ENCODE results near the gene ESR2. TPM values are rescaled to one million over a fixed set of nuclear protein-coding genes. Genes with fewer than 3 reads are reported as not detected.
A peak's percentile ranks its signal among the peaks of the same experiment; 100 is the strongest.

ESR2 gene
- total RNA-seq, 8 experiments from 2014 or later = 0.31 to 2.1 (median 1.3) TPM

DNA sequence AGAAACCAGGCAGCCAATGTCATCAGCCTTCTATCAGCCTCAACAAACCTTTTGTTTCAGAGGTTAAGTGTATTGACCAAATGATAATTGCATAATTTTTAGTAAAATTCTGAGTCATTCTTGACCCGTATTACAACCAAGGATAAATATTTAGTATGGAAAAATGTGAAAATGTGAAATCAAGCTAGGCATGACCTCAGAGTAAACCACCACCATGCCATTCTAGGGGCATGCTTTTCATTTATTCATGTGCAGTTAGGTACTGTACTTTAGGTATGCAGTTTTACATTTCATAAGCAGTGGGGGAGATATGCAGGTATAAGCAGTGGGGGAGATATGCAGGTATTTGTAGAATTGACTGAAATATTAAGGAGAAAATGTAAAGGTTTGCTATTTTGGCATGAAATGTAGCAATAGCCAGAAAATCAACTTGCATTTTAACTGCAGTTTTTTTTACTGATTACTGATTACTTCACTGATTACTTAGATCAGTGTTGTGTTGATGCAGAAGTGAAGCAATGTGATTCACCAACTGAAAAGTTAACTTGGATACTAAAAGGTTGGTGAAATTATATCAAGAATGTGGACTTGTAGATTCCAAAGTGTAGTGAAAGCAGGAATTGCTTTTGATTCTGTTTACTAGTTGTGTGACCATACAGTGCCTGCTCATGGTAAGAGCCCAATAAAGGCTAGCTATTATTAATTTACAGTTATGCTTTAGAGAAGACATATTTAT lies 184.2 kb downstream of the ESR2 start:
- WGBS, 10 experiments = 0 to 100% (median 91%) methylated on average over 1 of the region's 1 CpG; no CpG with 5 or more reads in 2 of the 10 experiments
- ATAC-seq (replicated peaks in 6 of 8) = peak in 1 of 8 experiments; percentile 22
- Histone ChIP-seq H3K27ac (no peak overlapping the region), H3K4me1 (replicated peaks in 1 of 2) (peaks cover 0 to 6% of the 10 kb centered on the region in 2 donors), H3K4me3 (no peak overlapping the region)
- in situ Hi-C loops (cut with MboI; ENCODE audit: low pct_unique_long_range_greater_than_20kb in 2 of 9, low sequenced_read_pairs in 9 of 9, unreplicated experiment in 9 of 9) = no loop called here

DNA sequence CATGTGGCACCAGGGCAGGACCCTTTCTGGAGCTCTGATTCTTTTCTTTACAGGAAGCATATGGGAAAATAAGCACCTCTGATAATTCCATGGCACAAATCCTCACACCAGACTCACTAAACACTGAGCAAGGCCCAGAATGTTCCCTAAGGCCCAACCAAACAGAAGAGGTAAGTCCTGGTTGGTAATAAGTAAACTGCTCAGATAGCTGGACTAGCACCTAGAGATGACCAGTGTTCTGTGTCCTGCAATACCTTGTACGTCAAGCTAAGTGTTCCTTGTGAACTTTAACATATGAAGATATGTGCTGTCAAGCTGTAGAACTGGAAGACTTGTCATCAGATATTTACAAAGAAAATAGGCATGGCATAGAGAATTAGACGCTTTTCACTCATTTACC lies 186.7 kb downstream of the ESR2 start:
- in situ Hi-C loops (cut with MboI; ENCODE audit: low pct_unique_long_range_greater_than_20kb in 2 of 9, low sequenced_read_pairs in 9 of 9, unreplicated experiment in 9 of 9) = no loop called here
- Histone ChIP-seq H3K27ac (no peak overlapping the region), H3K4me1 (replicated peaks in 1 of 2) (no peaks in the 10 kb centered on the region), H3K4me3 (no peak overlapping the region)
- 80 to 100% (median 100%) methylated on average over 1 to 2 of the region's 2 CpGs; no CpG with 5 or more reads in 3 of the 10 experiments for WGBS, 10 experiments
- no peak for ATAC-seq (replicated peaks in 6 of 8)

DNA sequence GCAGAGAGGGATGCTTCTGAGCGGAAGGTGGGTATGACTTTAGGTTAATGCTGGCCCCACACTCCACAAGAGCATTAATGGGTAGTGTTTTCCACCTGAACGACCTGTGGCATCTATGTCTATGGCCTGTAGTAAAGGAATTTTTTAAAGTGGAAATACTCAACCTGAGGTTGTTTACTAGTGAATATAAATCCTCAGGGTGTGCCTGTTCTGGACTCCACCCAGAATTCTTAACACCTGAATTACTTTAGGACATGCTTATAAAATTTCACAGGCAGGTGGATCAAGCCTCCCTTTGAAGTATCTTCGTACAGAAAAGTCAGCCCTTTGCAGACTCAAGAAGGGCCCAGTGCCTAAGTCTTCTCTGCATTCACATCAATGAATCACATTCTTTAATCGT lies 196.1 kb downstream of the ESR2 start:
- Histone ChIP-seq H3K4me1 (replicated peaks in 1 of 2) (peaks cover 0 to 3% of the 10 kb centered on the region in 2 donors), H3K27ac (no peak overlapping the region), H3K4me3 (no peak overlapping the region)
- in situ Hi-C loops (cut with MboI; ENCODE audit: low pct_unique_long_range_greater_than_20kb in 2 of 9, low sequenced_read_pairs in 9 of 9, unreplicated experiment in 9 of 9) = no loop called here
- 33 to 100% (median 82%) methylated on average over 1 to 4 of the region's 4 CpGs; no CpG with 5 or more reads in 1 of the 10 experiments for WGBS, 10 experiments
- ATAC-seq (replicated peaks in 6 of 8) = no peak

DNA sequence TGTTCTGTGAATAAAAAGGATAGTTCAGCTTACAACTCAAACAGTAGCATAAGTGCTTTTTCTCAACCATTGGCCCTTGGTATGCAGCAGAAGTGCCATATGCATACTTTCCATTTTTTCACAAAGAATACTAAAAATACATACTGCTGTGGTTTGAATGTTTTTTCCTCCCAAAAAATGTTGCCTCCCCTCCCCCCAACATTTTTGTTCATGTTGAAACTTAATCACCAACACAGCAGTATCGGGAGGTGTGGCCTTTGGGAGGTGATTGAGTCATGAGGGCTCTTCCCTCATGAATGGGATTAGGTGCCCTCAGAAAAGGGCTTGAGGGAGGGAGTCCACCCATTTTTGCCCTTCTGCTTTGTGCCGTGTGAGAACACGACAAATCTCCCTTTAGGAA lies 198.6 kb downstream of the ESR2 start:
- Histone ChIP-seq H3K4me1 (replicated peaks in 1 of 2) (peaks cover 2 to 3% of the 10 kb centered on the region in 2 donors), H3K4me3 (no peak overlapping the region), H3K27ac (no peak overlapping the region)
- WGBS, 10 experiments = 86 to 100% (median 100%) methylated on average over 1 to 3 of the region's 3 CpGs; no CpG with 5 or more reads in 4 of the 10 experiments
- no peak for ATAC-seq (replicated peaks in 6 of 8)
- in situ Hi-C loops (cut with MboI; ENCODE audit: low pct_unique_long_range_greater_than_20kb in 2 of 9, low sequenced_read_pairs in 9 of 9, unreplicated experiment in 9 of 9) = no loop called here

DNA sequence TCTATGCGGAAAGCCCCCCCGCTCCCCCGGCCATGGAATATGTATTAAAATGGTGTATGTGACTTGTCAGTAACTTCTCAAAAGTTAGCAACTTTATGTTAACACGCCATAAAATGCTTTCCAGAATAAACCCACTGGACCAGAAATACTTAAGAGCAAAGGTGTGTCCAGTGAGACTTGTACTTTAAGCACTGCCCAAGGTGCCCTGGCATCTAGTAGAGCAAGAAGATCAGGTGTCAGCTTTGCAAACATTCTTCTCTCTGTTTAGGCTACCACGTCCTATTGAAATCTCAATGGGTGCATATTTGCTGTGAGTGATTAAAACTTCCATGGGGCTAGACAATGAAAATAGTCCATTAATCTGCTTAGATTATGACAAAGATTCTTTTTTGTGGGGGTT lies 201.2 kb downstream of the ESR2 start:
- Histone ChIP-seq H3K27ac (no peak overlapping the region), H3K4me1 (replicated peaks in 1 of 2) (peaks cover 9 to 10% of the 10 kb centered on the region in 2 donors), H3K4me3 (no peak overlapping the region)
- no peak for ATAC-seq (replicated peaks in 6 of 8)
- in situ Hi-C loops (cut with MboI; ENCODE audit: low pct_unique_long_range_greater_than_20kb in 2 of 9, low sequenced_read_pairs in 9 of 9, unreplicated experiment in 9 of 9) = no loop called here
- 43 to 100% (median 86%) methylated on average over 1 to 5 of the region's 5 CpGs; no CpG with 5 or more reads in 1 of the 10 experiments for WGBS, 10 experiments

DNA sequence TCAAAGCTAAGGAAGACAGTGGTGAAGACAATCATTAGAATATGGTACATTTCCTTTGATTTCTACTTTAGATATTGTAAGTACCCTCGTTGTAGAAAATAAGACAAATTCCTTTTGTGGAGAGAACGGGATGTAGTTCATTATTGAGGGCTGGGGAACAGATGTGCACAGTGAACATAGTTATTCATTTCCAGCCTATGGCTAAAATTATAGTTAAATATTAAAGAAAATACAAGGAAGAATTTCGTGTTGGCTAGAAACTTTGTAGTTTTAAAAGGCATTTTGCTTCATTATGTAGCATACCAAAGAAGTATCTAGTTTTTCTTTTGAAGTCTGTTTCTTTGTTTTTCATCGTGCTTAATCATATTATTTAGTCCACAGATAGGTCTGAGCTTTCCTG lies 201.8 kb downstream of the ESR2 start:
- Histone ChIP-seq H3K4me3 (no peak overlapping the region), H3K27ac (no peak overlapping the region), H3K4me1 (replicated peaks in 1 of 2) (peaks cover 9 to 10% of the 10 kb centered on the region in 2 donors)
- ATAC-seq (replicated peaks in 6 of 8) = no peak
- 8 to 90% (median 70%) methylated on average over 2 to 4 of the region's 4 CpGs; no CpG with 5 or more reads in 1 of the 10 experiments for WGBS, 10 experiments
- in situ Hi-C loops (cut with MboI; ENCODE audit: low pct_unique_long_range_greater_than_20kb in 2 of 9, low sequenced_read_pairs in 9 of 9, unreplicated experiment in 9 of 9) = no loop called here

DNA sequence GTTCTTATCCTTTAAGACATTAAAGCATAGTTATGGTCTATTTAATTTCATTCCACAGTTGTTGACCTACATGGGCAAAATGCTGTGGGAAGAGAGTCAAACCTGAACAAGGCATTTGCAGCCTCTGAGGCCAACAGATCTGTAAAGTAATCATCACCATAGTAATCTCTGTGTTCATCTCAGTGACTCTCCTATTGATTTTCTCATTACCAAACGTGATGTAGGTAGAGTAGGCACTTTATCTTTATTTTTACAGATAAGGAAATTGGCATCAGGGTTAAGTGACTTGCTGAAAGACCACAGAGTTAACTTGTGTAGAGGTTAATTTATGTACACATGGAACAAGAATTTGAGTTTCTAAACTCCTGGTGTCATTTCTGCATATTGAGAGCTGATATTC lies 203.0 kb downstream of the ESR2 start:
- ATAC-seq (replicated peaks in 6 of 8) = no peak
- in situ Hi-C loops (cut with MboI; ENCODE audit: low pct_unique_long_range_greater_than_20kb in 2 of 9, low sequenced_read_pairs in 9 of 9, unreplicated experiment in 9 of 9) = no loop called here
- Histone ChIP-seq H3K4me1 (replicated peaks in 1 of 2) (peaks cover 9 to 10% of the 10 kb centered on the region in 2 donors), H3K27ac (no peak overlapping the region), H3K4me3 (no peak overlapping the region)
- WGBS, 10 experiments = 43 to 100% (median 67%) methylated on average over 1 of the region's 1 CpG; no CpG with 5 or more reads in 3 of the 10 experiments

DNA sequence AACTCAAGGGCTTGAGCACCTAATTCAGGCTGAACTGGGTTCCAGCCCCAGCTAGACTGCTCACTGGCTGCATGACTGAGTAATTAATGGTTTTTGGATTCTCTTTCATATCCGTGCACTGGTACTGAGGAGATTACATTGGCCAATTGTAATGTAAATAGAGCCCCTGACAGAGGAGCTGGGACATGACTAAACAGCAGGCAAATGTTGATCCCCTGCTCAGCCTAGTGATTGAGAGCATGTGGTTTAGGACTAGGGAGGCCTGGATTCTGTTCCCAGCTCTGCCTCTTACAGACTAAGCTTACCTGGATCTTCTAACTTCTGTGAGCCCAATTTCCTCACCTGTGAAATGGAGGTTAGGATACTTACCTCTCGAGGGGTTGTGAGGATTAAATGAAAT lies 204.3 kb downstream of the ESR2 start:
- 11 to 100% (median 46%) methylated on average over 1 to 2 of the region's 2 CpGs; no CpG with 5 or more reads in 6 of the 10 experiments for WGBS, 10 experiments
- no peak overlapping the region for H3K27ac ChIP-seq
- in situ Hi-C loops (cut with MboI; ENCODE audit: low pct_unique_long_range_greater_than_20kb in 2 of 9, low sequenced_read_pairs in 9 of 9, unreplicated experiment in 9 of 9) = no loop called here
- peaks cover 9 to 10% of the 10 kb centered on the region in 2 donors for H3K4me1 ChIP-seq (replicated peaks in 1 of 2)
- peak in 5 of 8 experiments; percentile 94 to 100 (median 97) for ATAC-seq (replicated peaks in 6 of 8)
- no peak overlapping the region for H3K4me3 ChIP-seq

DNA sequence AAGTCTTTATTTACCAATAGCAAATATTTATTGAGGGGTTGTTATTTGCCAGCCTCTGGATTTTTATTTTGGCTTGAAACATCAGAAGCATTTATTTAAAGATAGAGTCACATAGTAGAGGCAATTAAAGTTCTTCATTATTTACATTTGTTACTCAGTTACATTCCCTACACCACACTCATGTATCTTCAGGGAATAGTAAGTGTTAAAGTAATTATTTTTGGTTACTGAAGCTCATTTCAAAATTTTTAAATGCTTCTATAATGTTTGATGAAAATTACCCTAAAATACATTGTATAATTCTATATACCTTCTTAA lies 205.6 kb downstream of the ESR2 start:
- no peak for ATAC-seq (replicated peaks in 6 of 8)
- H3K4me3 ChIP-seq = no peak overlapping the region
- peaks cover 6 to 10% of the 10 kb centered on the region in 2 donors for H3K4me1 ChIP-seq (replicated peaks in 1 of 2)
- in situ Hi-C loops (cut with MboI; ENCODE audit: low pct_unique_long_range_greater_than_20kb in 2 of 9, low sequenced_read_pairs in 9 of 9, unreplicated experiment in 9 of 9) = no loop called here
- H3K27ac ChIP-seq = no peak overlapping the region

DNA sequence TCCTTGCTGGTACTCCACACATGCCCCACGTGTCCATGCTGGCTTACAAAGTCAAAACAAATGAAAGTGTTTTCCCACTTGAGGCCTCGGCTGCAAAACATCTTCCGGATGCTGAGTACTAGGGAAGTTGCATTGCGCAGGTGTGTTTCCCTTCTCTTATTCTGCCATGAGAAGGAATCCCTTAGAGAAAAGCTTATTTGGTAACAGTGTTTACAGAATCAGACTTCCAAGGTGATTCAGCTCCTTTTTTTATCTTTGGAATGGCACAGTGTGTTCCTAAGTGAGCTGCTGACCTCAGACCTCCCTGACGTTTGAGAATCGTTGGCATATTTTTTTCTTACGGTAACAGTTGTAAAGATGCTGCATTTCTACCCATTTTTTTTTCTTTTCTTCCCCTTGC lies 211.3 kb downstream of the ESR2 start:
- Histone ChIP-seq H3K4me1 (replicated peaks in 1 of 2) (no peaks in the 10 kb centered on the region), H3K4me3 (no peak overlapping the region), H3K27ac (no peak overlapping the region)
- ATAC-seq (replicated peaks in 6 of 8) = no peak
- in situ Hi-C loops (cut with MboI; ENCODE audit: low pct_unique_long_range_greater_than_20kb in 2 of 9, low sequenced_read_pairs in 9 of 9, unreplicated experiment in 9 of 9) = no loop called here
- 78 to 100% (median 89%) methylated on average over 1 to 7 of the region's 7 CpGs; no CpG with 5 or more reads in 1 of the 10 experiments for WGBS, 10 experiments

DNA sequence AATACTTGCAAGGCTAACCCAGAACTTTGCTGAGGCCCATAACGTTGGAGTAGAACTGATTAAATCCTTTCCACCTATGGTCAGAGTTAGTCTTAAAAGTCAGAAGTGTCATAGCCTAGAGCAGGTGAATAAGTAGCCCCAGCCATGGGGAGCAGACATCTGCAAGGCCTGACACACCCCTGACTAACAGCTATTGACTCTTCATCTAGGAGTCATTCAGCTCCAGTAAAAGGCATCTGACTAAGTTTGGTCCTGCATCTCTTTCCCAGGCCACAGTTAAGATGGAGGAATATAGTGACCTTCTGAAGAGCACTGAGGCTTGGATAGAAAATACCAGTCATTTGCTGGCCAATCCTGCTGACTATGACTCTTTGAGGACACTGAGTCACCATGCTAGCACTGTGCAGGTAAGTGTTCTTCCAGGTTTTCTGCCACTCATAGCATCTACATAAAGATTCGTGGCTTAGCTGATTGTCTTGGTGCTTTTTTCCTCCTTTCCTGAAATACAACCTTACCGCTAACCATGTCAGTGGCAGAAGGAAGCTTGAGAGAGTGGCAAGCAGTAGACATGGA lies 212.9 kb downstream of the ESR2 start:
- Histone ChIP-seq H3K27ac (no peak overlapping the region), H3K4me3 (no peak overlapping the region), H3K4me1 (replicated peaks in 1 of 2) (no peaks in the 10 kb centered on the region)
- ATAC-seq (replicated peaks in 6 of 8) = no peak
- in situ Hi-C loops (cut with MboI; ENCODE audit: low pct_unique_long_range_greater_than_20kb in 2 of 9, low sequenced_read_pairs in 9 of 9, unreplicated experiment in 9 of 9) = no loop called here
- WGBS, 10 experiments = 100% methylated on average over 1 to 3 of the region's 3 CpGs; no CpG with 5 or more reads in 5 of the 10 experiments

DNA sequence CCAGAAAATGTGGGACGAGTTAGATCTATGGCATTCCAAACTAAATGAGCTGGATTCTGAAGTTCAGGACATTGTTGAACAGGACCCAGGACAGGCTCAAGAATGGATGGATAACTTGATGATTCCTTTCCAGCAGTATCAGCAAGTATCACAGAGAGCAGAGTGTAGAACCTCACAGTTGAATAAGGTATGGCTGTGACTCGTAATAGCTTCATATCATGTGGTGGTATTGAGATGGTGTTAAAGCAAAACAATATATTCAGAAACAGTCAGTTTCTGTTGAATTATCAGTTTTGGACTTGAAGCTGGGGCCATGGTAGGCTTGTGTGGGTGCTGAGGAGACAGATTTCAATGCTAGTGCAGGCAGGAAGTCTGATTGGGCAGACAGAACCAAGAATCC lies 213.7 kb downstream of the ESR2 start:
- no peak for ATAC-seq (replicated peaks in 6 of 8)
- no peak overlapping the region for H3K27ac ChIP-seq
- in situ Hi-C loops (cut with MboI; ENCODE audit: low pct_unique_long_range_greater_than_20kb in 2 of 9, low sequenced_read_pairs in 9 of 9, unreplicated experiment in 9 of 9) = no loop called here
- no peak overlapping the region for H3K4me3 ChIP-seq
- peaks cover 0 to 6% of the 10 kb centered on the region in 2 donors for H3K4me1 ChIP-seq (replicated peaks in 1 of 2)
- WGBS, 10 experiments = 83 to 100% (median 96%) methylated on average over 1 to 2 of the region's 2 CpGs; no CpG with 5 or more reads in 2 of the 10 experiments

DNA sequence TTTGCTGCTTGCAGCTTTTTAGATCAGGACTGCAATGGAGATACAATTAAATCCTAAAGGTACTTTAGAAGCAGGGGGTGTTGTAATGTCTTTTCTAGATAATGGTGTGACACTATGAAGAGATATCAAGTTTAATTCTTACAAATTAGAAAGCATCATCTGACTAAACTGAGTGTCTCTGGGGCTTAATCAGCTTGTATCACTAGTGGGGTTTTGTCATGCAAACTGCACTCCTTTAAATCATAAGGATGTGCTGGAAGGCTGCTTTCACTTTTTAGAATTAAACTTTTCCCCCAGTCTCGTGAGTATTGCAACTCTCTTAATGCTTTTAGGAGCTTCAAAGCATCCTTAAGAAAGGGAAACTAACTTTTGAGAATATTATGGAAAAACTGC lies 218.6 kb downstream of the ESR2 start:
- in situ Hi-C loops (cut with MboI; ENCODE audit: low pct_unique_long_range_greater_than_20kb in 2 of 9, low sequenced_read_pairs in 9 of 9, unreplicated experiment in 9 of 9) = no loop called here
- 11 to 100% (median 69%) methylated on average over 1 of the region's 1 CpG; no CpG with 5 or more reads in 2 of the 10 experiments for WGBS, 10 experiments

More for the DNA sequence above, 218.6 kb downstream of the ESR2 start:
- ATAC-seq (replicated peaks in 6 of 8) = peak in 3 of 8 experiments; percentile 19 to 40 (median 29)
- Histone ChIP-seq H3K27ac (no peak overlapping the region), H3K4me1 (replicated peaks in 1 of 2) (peaks cover 0 to 12% of the 10 kb centered on the region in 2 donors), H3K4me3 (no peak overlapping the region)
